Measurements from ENCODE around the gene SLAMF1.
"Not testable (repeated sequence)": the region's sequence is repeated elsewhere in the genome, so short reads cannot be mapped to it uniquely, and the experiment has no call there.

The SLAMF1 gene

DNA sequence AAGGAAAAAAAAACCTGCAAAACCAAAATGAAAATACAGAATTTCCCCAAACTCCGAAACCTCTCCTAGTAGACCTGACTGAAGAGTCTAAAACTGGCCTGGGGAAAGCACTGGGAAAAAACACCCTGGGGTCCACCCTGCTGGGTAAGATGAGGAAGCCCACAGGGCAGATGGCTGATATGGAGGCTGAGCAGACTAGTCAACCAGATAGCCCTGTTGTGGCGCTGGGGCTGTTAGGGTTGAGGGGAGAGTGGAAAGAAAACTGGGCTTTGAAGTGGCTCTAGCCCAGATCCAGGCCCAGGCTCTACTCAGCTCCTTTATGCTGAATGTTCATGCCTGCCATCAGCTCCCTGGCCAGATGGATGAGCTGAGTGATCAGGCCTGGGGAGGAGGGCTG, 6.8 kb upstream of the SLAMF1 start:
- no peak for TF ChIP-seq ZNF274 (IDR thresholded peaks at IDR 0.05; ENCODE audit: low read depth, low read length)
- H3K4me3 ChIP-seq (ENCODE audit: low read length), result no peak overlapping the region; the same call in 1 of the 2 replicates

DNA sequence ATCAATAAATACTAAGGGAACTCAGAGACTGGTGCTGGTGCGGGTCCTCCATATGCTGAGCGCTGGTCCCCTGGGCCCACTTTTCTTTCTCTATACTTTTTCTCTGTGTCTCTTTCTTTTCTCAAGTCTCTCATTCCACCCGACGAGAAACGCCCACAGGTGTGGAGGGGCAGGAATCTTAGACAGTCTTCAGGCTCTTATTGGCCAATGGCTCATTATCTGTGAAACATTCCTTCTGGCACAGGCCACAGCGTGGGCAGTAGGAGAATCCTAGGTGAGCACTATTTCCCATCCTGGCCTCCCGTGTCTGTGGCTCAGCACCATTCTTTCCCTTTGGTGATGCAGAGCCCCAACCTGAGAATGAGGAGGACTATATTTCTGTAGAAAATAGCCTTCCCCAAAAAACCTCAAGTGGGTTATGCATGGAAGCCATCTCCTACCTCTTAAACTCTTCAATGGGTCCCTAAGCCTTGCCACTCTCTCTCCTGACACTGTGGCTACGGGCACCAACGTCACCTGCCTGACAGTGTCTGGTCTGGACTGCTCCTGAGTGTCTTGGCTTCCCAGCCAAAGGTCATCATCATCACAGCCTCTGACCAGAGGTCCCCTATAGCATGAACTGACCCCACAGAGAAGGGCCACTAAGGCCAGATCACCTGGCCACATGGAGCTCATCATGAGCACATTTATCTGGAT, 6.2 kb upstream of the SLAMF1 start:
- no peak for TF ChIP-seq ZNF274 (IDR thresholded peaks at IDR 0.05; ENCODE audit: low read depth, low read length)
- H3K4me3 ChIP-seq (ENCODE audit: low read length), result no peak overlapping the region; the same call in 1 of the 2 replicates

DNA sequence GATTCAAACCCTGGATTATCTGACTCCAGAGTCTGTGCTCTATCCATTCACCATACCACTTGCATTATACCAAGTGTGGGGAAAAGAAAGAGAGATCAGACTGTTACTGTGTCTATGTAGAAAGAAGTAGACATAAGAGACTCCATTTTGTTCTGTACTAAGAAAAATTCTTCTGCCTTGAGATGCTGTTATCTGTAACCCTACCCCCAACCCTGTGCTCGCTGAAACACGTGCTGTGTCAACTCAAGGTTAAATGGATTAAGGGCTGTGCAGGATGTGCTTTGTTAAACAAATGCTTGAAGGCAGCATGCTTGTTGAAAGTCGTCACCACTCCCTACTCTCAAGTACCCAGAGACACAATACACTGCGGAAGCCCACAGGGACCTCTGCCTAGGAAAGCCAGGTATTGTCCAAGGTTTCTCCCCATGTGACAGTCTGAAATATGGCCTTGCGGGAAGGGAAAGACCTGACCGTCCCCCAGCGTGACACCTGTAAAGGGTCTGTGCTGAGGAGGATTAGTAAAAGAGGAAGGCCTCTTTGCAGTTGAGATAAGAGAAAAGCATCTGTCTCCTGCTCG, 5.3 kb upstream of the SLAMF1 start:
- H3K4me3 ChIP-seq (ENCODE audit: low read length), result not testable (repeated sequence)

DNA sequence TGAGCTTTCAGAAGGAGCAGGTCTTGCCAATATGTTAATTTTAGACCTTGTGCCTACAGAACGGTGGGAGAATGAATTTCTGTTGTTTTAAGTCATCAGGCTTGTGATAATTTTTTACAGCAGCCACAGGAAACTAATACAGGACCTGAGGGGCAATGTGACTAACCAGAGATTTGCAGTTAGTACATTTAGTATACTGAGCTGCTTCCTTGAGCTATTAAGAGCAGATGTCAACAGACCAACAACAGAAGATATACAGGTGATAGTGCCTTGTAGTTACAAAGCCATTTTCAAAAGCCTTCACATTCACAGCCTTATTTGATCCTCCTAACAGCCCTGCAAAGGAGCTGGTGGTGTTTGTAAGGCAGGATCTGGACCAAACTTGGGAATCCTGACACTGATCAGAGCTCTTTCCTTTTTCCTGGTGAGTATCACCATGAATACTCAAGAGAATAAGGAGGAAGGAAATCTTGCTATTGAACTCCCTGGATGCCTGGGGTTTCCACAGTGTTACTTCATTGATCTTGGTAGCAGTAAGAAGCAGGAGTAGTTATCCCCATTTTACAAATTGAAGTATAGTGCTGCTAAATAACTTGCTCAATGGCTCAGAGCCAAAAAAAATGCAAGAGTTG, 4.7 kb upstream of the SLAMF1 start:
- no peak overlapping the region for H3K4me3 ChIP-seq (ENCODE audit: low read length)
- no peak for TF ChIP-seq ZNF274 (IDR thresholded peaks at IDR 0.05; ENCODE audit: low read depth, low read length)

DNA sequence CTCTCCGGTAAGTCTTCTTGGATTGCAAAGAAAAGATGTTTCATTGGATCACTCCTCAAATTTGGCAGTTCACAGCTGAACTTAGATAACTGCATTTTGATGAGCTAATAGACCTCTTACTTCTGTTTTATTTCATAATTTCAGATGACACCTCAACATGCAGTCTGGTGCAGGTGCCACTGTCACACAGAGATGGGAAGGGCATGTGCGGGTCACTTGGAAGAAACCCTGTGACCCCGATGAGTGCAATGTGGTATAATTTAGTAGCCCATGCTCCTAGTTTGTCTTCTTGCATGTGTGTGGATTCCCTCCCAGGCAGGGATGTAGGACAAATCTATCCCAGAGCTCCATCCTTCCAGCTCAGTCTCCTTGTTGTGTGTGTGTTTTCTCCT, 481 bp upstream of the SLAMF1 start:
- peak overlapping the region; percentile 83 for H3K4me3 ChIP-seq (ENCODE audit: low read length)
- no peak for TF ChIP-seq ZNF274 (IDR thresholded peaks at IDR 0.05; ENCODE audit: low read depth, low read length)

DNA sequence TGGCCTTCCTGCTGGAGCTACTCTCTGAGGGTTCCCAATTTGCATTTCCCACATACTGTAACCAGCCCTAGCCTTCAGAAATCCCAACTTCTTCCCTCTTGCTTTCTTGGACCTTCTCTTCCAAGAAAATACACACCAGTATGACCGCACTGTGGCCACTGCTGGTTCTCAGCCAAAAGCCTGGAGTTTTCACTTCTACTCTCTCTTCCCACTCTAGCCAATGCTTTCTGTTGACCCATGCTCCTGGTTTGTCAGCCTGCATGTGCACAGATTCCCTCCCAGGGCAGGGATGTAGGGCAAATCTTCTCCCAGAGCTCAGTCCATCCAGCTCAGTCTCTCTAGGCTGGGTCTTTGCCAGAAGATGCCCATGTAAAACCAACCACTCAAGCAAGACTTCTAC, 664 bp downstream of the SLAMF1 start:
- H3K4me3 ChIP-seq (ENCODE audit: low read length), result peak overlapping the region; percentile 83
- no peak for TF ChIP-seq ZNF274 (IDR thresholded peaks at IDR 0.05; ENCODE audit: low read depth, low read length)

DNA sequence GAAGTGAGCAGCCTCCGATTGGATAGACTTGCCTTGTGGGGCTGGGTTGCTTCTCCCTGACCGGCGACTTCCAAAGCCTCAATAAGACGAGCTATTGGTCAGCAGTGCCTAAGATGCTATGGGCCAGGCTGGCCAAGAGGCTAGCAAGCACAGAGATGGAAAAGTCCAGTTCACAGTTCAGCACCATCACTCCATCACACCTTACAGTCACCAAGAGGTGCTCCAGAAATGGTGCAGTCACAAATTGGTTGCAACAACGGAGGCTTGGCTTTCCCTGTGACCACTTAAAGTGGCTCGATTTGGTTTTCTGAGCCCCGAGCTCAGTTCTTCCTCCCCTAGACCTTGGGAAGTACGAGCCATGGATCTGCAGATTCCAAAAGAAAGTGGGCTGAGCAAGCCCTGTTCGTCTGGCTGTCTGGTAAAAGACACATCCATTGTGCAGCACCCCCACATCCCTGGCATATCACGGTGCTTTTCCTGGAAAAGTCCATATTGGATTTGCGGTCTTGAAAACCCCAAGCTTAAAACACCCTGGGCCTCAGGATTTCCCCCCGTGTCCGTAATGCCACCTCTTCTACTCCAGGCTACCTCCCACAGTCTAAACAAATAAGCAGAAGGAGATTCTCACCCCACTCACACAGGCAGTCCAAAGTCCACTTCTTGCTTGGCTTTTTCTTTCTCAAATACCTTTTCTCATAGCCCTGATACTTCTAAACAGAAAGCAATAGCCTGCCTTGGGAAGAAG, 1.3 kb downstream of the SLAMF1 start:
- H3K4me3 ChIP-seq (ENCODE audit: low read length), result peak overlapping the region; percentile 83
- TF ChIP-seq ZNF274 (IDR thresholded peaks at IDR 0.05; ENCODE audit: low read depth, low read length), result no peak

DNA sequence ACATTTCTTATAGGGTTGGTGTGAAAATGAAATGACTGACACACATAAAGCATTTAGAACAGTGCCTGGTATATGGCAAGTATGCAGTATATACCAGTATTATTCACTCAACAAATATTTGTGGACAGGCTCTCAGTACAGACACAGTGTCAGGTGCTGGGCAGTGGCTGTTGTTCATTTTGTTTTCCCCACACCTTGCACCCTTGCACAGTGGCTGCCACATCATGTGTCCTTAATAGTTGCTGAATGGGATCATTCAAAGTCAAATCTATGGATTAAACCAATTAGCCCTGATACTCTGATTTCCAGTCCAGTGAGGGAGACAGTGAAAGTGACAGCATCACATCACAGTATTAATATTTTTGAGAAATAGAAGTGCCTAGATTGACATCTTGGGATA, 2.4 kb downstream of the SLAMF1 start:
- H3K4me3 ChIP-seq (ENCODE audit: low read length), result peak overlapping the region; percentile 83
- TF ChIP-seq ZNF274 (IDR thresholded peaks at IDR 0.05; ENCODE audit: low read depth, low read length), result no peak

DNA sequence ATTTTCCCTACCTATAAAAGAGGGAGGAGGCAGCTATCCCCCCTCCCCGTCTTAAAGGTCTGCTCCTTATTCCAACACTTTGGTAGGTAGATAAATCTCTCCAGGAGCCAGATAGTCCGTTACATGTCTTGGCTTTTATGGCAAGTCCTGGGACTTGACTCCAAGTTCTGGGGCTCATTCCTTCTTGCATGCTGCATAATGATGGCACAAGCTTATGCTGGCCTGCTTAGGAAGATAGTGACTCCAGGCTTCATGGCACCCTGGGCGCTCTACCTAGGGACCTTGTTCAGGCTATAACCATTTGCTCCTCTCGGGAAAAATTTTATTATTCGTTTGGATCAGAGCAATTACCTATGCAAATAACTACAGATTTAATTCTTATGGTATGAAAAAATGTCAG, 3.7 kb downstream of the SLAMF1 start:
- H3K4me3 ChIP-seq (ENCODE audit: low read length), result peak overlapping the region; percentile 83
- TF ChIP-seq ZNF274 (IDR thresholded peaks at IDR 0.05; ENCODE audit: low read depth, low read length), result no peak

DNA sequence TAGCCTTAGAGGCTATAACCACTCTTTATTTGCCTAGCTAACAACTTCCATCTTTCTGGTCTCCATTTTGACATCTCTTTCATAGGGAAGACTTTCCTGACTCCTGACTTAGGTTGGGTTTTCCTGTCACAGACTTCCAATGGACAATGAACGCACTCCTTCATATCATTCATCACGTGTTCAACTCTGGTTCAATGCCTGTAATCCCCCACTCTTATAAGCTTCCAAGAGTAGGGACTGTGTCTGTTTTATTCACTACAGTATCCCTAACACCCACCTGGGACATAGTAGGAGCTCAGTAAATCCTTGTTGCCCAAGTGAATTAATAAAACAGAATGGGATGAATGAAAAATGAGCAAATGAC, 4.6 kb downstream of the SLAMF1 start:
- peak overlapping the region; percentile 15 for H3K4me3 ChIP-seq (ENCODE audit: low read length)

DNA sequence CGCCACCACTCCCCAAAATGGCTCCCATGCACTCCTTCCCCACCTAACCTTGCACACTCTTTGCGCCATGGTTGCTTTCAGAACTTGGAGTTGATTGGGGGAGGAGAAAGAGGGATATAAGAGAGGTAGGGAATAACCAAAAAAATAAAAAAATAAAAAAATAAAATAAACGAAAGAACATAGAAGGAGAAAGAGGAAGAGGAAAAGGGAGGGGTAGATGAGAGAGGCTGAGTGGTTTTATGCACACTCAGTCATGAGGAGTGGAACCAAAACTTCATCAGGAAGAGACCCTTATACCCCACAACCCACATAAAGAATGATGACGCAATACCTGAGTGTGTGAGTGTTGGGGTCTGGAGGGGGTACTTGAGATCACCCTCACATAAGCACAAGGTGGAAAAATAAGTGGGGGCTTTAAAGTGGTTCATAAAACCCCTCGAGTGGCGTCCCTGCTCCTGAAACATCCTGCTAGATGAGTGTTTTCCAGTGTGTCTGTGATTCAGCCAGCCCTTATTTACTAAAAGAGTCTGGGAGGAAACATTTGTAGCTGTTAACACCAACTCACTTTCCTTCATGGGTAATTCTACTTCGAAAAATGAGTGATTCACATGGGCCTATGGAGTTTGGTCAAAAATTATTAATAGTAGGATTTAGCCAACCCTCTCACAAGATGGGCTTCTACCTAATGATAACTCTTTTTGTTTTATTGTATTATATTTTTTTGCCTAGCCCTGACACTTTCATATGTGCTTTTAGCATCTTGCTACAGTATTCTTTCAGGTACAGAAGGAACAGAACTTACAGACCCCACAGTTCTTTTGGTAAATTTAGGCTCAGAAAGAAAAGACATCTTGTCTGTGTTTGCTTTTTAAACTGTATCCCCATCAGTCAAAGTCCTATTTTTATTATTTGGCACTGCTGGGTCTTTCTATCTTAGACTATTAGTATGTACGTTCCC, 5.2 kb downstream of the SLAMF1 start:
- TF ChIP-seq ZNF274 (IDR thresholded peaks at IDR 0.05; ENCODE audit: low read depth, low read length), result no peak
- peak overlapping the region; percentile 50 for H3K4me3 ChIP-seq (ENCODE audit: low read length)

More for the DNA sequence above, 4.6 kb downstream of the SLAMF1 start:
- no peak for TF ChIP-seq ZNF274 (IDR thresholded peaks at IDR 0.05; ENCODE audit: low read depth, low read length)

DNA sequence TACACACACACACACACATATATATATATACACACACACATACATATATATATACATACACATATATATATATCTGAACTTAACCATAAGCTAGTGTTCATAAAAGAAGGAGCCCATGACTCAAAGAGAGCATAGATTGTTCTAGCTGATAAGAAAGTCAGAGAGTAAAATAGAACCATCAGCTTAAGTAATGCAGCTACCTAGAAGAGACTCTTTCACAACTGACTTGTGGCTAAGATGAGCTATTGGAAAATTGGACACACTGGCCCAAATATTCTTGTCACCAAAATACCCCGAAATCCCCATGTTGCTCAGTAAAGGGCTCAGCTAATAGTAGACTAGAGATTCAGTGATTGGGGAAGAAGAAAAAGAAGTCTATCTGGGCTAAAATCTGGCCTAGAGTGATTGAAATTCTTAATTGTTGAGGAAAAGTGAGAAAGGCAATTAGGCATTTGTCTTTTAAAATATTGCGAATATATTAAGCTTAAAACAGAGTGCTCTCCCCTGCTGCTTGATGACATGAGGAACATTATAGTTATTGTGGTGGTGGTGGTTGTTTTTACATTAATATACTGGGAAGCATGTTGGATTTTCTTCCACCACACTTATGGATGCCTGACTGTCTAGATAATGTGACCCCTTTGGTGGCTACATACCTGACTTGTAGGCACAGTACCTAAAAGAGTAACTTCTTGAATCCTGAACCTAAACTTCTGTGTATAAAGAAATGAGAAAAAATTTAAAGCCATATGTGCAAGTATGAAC, 6.3 kb downstream of the SLAMF1 start:
- TF ChIP-seq ZNF274 (IDR thresholded peaks at IDR 0.05; ENCODE audit: low read depth, low read length), result no peak
- peak overlapping the region; percentile 50; the same call in 1 of the 2 replicates for H3K4me3 ChIP-seq (ENCODE audit: low read length)

DNA sequence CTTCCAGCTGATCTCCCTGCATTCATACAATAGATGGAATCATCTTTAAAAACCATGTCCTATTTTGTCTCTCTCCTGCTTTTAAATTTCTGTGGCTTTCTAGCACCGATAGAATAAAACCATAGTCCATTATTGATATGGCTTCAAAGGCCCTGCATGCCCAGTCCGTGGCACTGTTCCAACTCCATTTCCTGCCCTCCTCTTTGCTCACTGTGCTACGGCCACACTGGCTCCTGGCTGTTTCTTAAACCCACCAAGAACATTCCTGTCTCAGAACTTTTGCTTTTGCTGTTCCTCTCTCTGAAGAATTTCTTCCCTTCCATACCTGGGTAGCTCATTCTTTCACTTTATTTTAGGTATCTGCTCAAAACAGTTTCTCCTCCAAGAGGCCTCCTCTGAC, 7.2 kb downstream of the SLAMF1 start:
- peak overlapping the region; percentile 11 for H3K4me3 ChIP-seq (ENCODE audit: low read length)
- no peak for TF ChIP-seq ZNF274 (IDR thresholded peaks at IDR 0.05; ENCODE audit: low read depth, low read length)

All from GM08714 (cell line).